AG04450 (cell line): ENCODE results near the gene TMEM253. TPM values are rescaled to one million over a fixed set of nuclear protein-coding genes. Genes with fewer than 3 reads are reported as not detected.

ENCODE experiments used
- CTCF ChIA-PET: fragments of 300-600, 350-600 bp; formaldehyde crosslinking; extraction: SDS; loops from one replicate; lab custom pipeline; 2022; ENCODE audit warnings: antibody characterized with exemption, inconsistent platforms; lab: Charles Lee
- POLR2A ChIA-PET: fragments of 350-600 bp; formaldehyde crosslinking; extraction: SDS; loops from one replicate; lab custom pipeline; 2021; ENCODE audit warnings: antibody characterized with exemption, inconsistent platforms; lab: Yijun Ruan, JAX
- DNase-seq: peaks from one replicate; pipeline ENCODE4 v3.0.0-alpha.2; 2011; ENCODE audit warnings: low read depth, low spot score
- H3K27ac ChIP-seq: one replicate; pipeline ENCODE4 v1.5.1; 2012; ENCODE audit warnings: low read depth, low read length, control low read depth
- H3K27me3 ChIP-seq: one replicate; pipeline ENCODE4 v1.6.0; 2012; ENCODE audit warnings: low read length; ENCODE audit not compliant: control insufficient read depth, insufficient read depth
- H3K4me3 ChIP-seq: 2 replicates; pipeline ENCODE4 v1.5.1; 2011; ENCODE audit warnings: mild to moderate bottlenecking, low read depth, low read length, control low read depth
- H3K9me3 ChIP-seq: 2 replicates; pipeline ENCODE4 v1.5.1; 2012; ENCODE audit warnings: low read length; ENCODE audit not compliant: control insufficient read depth, insufficient read depth
- CTCF ChIP-seq: IDR thresholded peaks from 2 replicates; pipeline ENCODE4 v1.5.1; 2011; ENCODE audit warnings: low read depth, low read length, control low read depth, inconsistent platforms
- polyA plus RNA-seq: library from polyadenylated mRNA; depleted of rRNA; stranded (reverse); fragments of >200 nt; gene quantifications from 2 replicates; pipeline ENCODE4 v1.2.3, GENCODE V29; 2011

The TMEM253 gene
- polyA plus RNA-seq, 1 experiment, result 0.21 TPM

DNA sequence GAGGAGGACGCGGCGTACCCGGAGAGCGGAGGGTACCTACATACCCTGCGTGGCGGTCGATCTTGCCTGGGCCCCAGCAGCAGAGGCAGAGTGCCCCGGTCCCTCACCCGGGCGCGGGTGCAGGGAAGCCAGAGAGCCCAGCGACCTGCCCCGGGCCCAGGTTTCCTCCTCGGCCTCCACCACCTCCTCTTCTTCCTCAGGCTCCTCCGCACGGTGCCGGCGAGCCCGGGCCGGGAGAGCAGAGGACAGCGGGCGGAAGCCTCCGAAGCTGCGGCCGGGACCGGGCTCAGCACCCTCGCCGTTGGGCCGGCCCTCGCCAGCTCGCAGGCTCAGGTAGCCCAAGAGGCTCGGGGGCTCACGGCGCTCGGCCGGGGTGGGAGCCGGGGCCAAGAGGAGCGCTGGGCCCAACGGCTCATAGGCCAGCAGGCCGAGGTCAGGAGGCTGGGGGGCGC, 9.0 kb upstream of the TMEM253 start:
- ChIA-PET POLR2A (interaction anchor here (0.5 to 2.8 kb wide), 5 partner anchors 13 to 153 kb away, joined by 3 to 14 read pairs (median 5); partner anchors contain the start of gene ARHGEF40), CTCF (interaction anchor here (0.6 to 6.9 kb wide), 28 partner anchors 8 to 121 kb away, joined by 3 to 191 read pairs (median 6); partner anchors contain the start of genes ARHGEF40 and TMEM253)
- no peaks in the 10 kb centered on the region for H3K27me3 ChIP-seq
- H3K27ac ChIP-seq, result no peak overlapping the region
- no peak overlapping the region for H3K4me3 ChIP-seq
- peaks cover 4% of the 10 kb centered on the region; the same call in 1 of the 2 replicates for H3K9me3 ChIP-seq
- TF ChIP-seq CTCF, result no peak
- DNase-seq, result no peak

DNA sequence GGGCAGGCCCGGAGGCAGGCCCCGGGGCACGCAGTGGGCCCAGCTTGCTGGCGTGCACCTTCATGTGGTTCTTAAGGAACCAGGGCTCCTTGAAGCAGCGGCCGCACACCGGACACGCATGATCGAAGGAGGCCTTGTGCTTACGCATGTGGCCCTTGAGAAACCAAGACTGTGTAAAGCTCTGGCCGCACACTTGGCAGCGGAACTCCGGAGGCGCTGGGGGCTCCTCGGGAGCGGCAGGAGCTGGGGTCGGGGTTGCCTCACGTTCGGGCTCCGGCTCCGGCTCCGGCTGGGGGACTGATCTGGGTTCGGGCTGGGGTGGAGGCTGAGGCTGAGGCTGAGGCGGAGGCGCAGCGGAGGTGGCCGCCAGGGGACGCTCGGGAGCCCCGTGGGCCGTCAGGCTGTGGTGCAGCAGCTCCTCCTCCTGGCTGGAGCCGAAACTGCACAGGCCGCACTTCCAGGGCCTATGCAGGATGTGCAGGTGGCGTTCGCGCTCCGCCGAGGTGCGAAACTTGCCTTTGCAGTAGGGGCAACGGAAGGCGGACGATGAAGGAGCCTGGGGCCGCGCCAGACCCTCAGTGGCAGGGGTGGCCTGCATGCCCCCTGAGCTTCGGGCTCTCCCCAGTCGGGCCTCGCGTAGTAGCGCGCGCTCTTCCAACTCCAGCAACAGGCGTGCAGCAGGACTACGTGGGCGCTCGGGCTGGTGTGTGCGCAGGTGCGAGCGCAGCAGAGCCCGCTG, 8.4 kb upstream of the TMEM253 start:
- peak; percentile 100 for TF ChIP-seq CTCF
- ChIA-PET CTCF (interaction anchor here (0.6 to 6.9 kb wide), 34 partner anchors 9 to 749 kb away, joined by 3 to 191 read pairs (median 5); partner anchors contain the start of genes ARHGEF40, PARP2 and TMEM253), POLR2A (interaction anchor here (0.5 to 2.8 kb wide), 5 partner anchors 13 to 152 kb away, joined by 3 to 14 read pairs (median 5); partner anchors contain the start of gene ARHGEF40)
- Histone ChIP-seq H3K4me3 (no peak overlapping the region), H3K9me3 (peaks cover 4% of the 10 kb centered on the region; the same call in 1 of the 2 replicates), H3K27me3 (no peaks in the 10 kb centered on the region), H3K27ac (no peak overlapping the region)
- no peak for DNase-seq

- Histone ChIP-seq H3K4me3 (no peak overlapping the region), H3K27ac (no peak overlapping the region), H3K27me3 (no peaks in the 10 kb centered on the region), H3K9me3 (peaks cover 4% of the 10 kb centered on the region; the same call in 1 of the 2 replicates)
- no peak for DNase-seq
- POLR2A ChIA-PET, result interaction anchor here (1.9 to 2.8 kb wide), 2 partner anchors 12 to 22 kb away, joined by 11 to 14 read pairs; partner anchors contain the start of gene ARHGEF40
- CTCF ChIA-PET, result interaction anchor here (0.6 to 6.9 kb wide), 26 partner anchors 9 to 750 kb away, joined by 3 to 191 read pairs (median 8); partner anchors contain the start of genes ARHGEF40, PARP2 and TMEM253
- TF ChIP-seq CTCF, result no peak
Measured at GRCh38 chr14:21093018-21093417, 7.8 kb upstream of the TMEM253 start.

- no peak overlapping the region for H3K27ac ChIP-seq
- no peak overlapping the region for H3K4me3 ChIP-seq
- H3K27me3 ChIP-seq, result peaks cover 5% of the 10 kb centered on the region
- TF ChIP-seq CTCF, result peak; percentile 54
- peaks cover 4% of the 10 kb centered on the region; the same call in 1 of the 2 replicates for H3K9me3 ChIP-seq
- CTCF ChIA-PET, result interaction anchor here (0.5 to 6.9 kb wide), 21 partner anchors 9 to 315 kb away, joined by 3 to 191 read pairs (median 9); partner anchors contain the start of genes ARHGEF40 and TMEM253
- POLR2A ChIA-PET, result interaction anchor here (0.6 to 2.8 kb wide), 3 partner anchors 11 to 23 kb away, joined by 4 to 14 read pairs (median 11); partner anchors contain the start of gene ARHGEF40
- no peak for DNase-seq
Measured at GRCh38 chr14:21093769-21094681, 6.8 kb upstream of the TMEM253 start.
